Measurements from ENCODE around the gene PPM1B.

DNA sequence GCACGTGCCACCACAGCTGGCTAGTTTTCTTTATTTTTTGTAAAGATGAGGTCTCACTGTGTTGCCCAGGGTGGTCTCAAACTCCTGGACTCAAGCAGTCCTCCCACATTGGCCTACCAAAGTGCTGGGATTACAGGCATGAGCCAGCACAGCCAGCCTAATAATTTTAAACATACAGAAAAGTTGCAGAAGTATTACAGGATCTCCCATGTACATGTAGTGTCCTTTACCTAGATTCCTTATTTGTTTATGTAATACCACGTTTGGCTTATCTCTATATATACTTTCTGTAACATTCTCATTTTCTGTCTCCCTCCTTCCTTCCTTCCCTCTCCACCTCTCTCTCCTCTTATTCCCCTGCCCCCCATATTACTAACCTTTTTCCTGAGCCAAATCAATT, 41.7 kb downstream of the PPM1B start:
- TF ChIP-seq, protein P1, sequence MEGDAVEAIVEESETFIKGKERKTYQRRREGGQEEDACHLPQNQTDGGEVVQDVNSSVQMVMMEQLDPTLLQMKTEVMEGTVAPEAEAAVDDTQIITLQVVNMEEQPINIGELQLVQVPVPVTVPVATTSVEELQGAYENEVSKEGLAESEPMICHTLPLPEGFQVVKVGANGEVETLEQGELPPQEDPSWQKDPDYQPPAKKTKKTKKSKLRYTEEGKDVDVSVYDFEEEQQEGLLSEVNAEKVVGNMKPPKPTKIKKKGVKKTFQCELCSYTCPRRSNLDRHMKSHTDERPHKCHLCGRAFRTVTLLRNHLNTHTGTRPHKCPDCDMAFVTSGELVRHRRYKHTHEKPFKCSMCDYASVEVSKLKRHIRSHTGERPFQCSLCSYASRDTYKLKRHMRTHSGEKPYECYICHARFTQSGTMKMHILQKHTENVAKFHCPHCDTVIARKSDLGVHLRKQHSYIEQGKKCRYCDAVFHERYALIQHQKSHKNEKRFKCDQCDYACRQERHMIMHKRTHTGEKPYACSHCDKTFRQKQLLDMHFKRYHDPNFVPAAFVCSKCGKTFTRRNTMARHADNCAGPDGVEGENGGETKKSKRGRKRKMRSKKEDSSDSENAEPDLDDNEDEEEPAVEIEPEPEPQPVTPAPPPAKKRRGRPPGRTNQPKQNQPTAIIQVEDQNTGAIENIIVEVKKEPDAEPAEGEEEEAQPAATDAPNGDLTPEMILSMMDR (conservative IDR thresholded peaks at IDR 0.05; ENCODE audit: low read depth, low read length), result no peak
- TF ChIP-seq SMC3 (IDR thresholded peaks at IDR 0.05; ENCODE audit: low read depth, low read length) (no peak), POLR2A (IDR thresholded peaks at IDR 0.05; ENCODE audit: low read depth, low read length) (no peak), CHD1 (IDR thresholded peaks at IDR 0.05; ENCODE audit: low read depth, low read length) (no peak), RFX5 (IDR thresholded peaks at IDR 0.05; ENCODE audit: low read depth, low read length) (no peak)
- TF ChIP-seq, protein P2, sequence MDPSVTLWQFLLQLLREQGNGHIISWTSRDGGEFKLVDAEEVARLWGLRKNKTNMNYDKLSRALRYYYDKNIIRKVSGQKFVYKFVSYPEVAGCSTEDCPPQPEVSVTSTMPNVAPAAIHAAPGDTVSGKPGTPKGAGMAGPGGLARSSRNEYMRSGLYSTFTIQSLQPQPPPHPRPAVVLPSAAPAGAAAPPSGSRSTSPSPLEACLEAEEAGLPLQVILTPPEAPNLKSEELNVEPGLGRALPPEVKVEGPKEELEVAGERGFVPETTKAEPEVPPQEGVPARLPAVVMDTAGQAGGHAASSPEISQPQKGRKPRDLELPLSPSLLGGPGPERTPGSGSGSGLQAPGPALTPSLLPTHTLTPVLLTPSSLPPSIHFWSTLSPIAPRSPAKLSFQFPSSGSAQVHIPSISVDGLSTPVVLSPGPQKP (IDR thresholded peaks at IDR 0.05; ENCODE audit: borderline replicate concordance, low read depth, low read length), result no peak

All from IMR-90 (cell line).